GM12865 (cell line): ENCODE data around the gene SPATA2.

Experiments used
- DNase-seq: peaks from one replicate; pipeline ENCODE4 v3.0.0; 2010; ENCODE audit warnings: low read depth
- H3K4me3 ChIP-seq: 2 replicates; pipeline ENCODE4 v1.5.1; 2011; ENCODE audit warnings: mild to moderate bottlenecking, low read depth, low read length, control low read depth
- TF ChIP-seq, protein P1 (sequence below): IDR thresholded peaks from 2 replicates; pipeline ENCODE4 v1.5.1; 2011; ENCODE audit warnings: low read length, control low read depth, low read depth, inconsistent platforms; ENCODE audit not compliant: insufficient read depth; ENCODE audit errors: missing control alignments

The SPATA2 gene

GRCh38 chr20:49892260-49892659, 23.1 kb downstream of the SPATA2 start:
- TF ChIP-seq, protein P1, sequence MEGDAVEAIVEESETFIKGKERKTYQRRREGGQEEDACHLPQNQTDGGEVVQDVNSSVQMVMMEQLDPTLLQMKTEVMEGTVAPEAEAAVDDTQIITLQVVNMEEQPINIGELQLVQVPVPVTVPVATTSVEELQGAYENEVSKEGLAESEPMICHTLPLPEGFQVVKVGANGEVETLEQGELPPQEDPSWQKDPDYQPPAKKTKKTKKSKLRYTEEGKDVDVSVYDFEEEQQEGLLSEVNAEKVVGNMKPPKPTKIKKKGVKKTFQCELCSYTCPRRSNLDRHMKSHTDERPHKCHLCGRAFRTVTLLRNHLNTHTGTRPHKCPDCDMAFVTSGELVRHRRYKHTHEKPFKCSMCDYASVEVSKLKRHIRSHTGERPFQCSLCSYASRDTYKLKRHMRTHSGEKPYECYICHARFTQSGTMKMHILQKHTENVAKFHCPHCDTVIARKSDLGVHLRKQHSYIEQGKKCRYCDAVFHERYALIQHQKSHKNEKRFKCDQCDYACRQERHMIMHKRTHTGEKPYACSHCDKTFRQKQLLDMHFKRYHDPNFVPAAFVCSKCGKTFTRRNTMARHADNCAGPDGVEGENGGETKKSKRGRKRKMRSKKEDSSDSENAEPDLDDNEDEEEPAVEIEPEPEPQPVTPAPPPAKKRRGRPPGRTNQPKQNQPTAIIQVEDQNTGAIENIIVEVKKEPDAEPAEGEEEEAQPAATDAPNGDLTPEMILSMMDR: no peak
- no peak for DNase-seq
- no peak overlapping the region for H3K4me3 ChIP-seq

DNA sequence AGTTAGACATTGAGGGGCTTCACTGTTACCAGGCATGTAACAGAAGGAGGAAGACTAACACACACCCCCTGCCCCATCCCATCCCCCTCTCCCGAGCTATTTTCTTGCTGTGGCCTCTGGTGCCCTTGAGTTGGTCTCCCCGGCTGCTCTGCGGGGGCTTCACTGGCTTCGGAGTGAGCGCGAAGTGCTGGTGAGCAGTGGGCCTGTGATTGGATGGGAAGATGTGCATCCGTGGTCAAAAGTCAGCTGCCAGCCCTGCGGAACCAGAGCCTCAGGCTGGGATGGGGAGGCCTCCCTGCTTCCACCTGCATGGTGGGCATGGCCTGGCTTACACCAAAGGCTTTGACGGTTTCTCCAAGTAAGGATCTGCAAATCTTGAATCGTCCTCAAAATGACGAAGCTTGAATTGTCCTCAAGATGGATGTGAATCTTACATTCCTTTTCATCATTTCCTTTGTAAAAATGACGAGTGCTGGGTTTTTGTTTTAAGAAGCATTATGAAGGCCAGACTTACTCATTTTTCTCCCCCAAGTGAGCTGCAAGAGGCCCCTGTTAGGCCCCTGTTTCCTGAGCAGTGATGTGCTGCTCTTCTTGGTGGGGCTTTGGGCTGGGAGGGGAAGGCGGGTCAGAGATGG, 23.7 kb downstream of the SPATA2 start:
- no peak for DNase-seq
- TF ChIP-seq, protein P1: no peak

GRCh38 chr20:49890471-49891361, 24.6 kb downstream of the SPATA2 start:
- no peak overlapping the region for H3K4me3 ChIP-seq
- TF ChIP-seq, protein P1: no peak
- no peak for DNase-seq

More for the DNA sequence above, 23.7 kb downstream of the SPATA2 start:
- H3K4me3 ChIP-seq: no peak overlapping the region

DNA sequence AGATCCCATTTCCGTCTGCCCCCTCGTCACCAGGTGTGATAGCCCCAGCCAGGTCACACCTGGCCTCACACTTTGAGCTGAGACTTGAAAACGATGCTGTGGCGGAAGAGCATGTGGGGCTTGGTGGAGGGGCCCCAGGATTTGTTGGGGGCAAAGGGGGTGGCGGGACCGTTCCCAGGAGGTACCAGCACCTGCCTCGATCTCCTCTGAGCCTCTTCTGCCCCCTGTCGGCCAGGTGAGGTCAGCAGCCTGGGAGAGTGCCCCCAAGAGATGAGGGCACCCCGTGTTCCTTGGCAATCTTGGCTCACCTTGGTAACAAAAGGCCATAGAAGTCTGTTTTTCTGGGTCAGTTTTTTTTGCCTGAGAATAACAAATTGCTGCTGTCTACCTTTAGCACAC, 25.4 kb downstream of the SPATA2 start:
- DNase-seq: no peak
- no peak overlapping the region for H3K4me3 ChIP-seq
- TF ChIP-seq, protein P1: peak; percentile 14

- H3K4me3 ChIP-seq: no peak overlapping the region
- DNase-seq: no peak
- TF ChIP-seq, protein P1: no peak
Measured at GRCh38 chr20:49889001-49889934, 26.1 kb downstream of the SPATA2 start.

GRCh38 chr20:49888212-49889000, 26.9 kb downstream of the SPATA2 start:
- no peak overlapping the region for H3K4me3 ChIP-seq
- TF ChIP-seq, protein P1: peak; percentile 86
- peak; percentile 80 for DNase-seq
